HL-60 (cell line): ENCODE results near the gene CNN3.

Experiments
- GABPA ChIP-seq: IDR thresholded peaks from 2 replicates; pipeline ENCODE4 v1.6.1; 2012; ENCODE audit warnings: low read depth
- POLR2AphosphoS5 ChIP-seq: IDR thresholded peaks from 2 replicates; pipeline ENCODE4 v1.6.1; 2012; ENCODE audit warnings: low read depth
- SPI1 ChIP-seq: IDR thresholded peaks from 2 replicates; pipeline ENCODE4 v1.6.1; 2012; ENCODE audit warnings: low read depth, mild to moderate bottlenecking, borderline replicate concordance
- TF ChIP-seq, protein P1 (sequence below): IDR thresholded peaks from one replicate; pipeline ENCODE4 v1.5.1; 2011; ENCODE audit warnings: low read length, control low read depth, inconsistent platforms; ENCODE audit not compliant: insufficient read depth
- TF ChIP-seq, protein P2 (sequence below): IDR thresholded peaks from 2 replicates; pipeline ENCODE4 v1.6.1; 2012; ENCODE audit warnings: low read depth; ENCODE audit not compliant: insufficient replicate concordance

DNA sequence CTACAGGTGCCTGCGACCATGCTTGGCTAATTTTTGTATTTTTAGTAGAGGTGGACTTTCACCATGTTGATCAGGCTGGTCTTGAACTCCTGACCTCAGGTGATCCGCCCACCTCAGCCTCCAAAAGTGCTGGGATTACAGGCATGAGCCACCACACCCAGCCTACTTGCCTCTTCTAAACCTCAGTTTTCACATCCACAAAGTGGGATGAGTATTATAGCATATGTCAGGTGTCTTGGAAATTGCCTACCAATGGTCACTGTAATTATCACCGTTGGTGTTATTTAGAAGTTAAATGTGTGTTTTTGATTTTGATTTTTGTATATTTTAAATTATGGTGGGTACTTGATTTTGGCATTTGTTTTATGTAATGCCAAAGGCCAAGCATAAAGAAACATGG is 70.0 kb downstream of the CNN3 start:
- TF ChIP-seq, protein P1, sequence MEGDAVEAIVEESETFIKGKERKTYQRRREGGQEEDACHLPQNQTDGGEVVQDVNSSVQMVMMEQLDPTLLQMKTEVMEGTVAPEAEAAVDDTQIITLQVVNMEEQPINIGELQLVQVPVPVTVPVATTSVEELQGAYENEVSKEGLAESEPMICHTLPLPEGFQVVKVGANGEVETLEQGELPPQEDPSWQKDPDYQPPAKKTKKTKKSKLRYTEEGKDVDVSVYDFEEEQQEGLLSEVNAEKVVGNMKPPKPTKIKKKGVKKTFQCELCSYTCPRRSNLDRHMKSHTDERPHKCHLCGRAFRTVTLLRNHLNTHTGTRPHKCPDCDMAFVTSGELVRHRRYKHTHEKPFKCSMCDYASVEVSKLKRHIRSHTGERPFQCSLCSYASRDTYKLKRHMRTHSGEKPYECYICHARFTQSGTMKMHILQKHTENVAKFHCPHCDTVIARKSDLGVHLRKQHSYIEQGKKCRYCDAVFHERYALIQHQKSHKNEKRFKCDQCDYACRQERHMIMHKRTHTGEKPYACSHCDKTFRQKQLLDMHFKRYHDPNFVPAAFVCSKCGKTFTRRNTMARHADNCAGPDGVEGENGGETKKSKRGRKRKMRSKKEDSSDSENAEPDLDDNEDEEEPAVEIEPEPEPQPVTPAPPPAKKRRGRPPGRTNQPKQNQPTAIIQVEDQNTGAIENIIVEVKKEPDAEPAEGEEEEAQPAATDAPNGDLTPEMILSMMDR, result no peak
- TF ChIP-seq POLR2AphosphoS5, result no peak
- TF ChIP-seq GABPA, result no peak
- TF ChIP-seq, protein P2, sequence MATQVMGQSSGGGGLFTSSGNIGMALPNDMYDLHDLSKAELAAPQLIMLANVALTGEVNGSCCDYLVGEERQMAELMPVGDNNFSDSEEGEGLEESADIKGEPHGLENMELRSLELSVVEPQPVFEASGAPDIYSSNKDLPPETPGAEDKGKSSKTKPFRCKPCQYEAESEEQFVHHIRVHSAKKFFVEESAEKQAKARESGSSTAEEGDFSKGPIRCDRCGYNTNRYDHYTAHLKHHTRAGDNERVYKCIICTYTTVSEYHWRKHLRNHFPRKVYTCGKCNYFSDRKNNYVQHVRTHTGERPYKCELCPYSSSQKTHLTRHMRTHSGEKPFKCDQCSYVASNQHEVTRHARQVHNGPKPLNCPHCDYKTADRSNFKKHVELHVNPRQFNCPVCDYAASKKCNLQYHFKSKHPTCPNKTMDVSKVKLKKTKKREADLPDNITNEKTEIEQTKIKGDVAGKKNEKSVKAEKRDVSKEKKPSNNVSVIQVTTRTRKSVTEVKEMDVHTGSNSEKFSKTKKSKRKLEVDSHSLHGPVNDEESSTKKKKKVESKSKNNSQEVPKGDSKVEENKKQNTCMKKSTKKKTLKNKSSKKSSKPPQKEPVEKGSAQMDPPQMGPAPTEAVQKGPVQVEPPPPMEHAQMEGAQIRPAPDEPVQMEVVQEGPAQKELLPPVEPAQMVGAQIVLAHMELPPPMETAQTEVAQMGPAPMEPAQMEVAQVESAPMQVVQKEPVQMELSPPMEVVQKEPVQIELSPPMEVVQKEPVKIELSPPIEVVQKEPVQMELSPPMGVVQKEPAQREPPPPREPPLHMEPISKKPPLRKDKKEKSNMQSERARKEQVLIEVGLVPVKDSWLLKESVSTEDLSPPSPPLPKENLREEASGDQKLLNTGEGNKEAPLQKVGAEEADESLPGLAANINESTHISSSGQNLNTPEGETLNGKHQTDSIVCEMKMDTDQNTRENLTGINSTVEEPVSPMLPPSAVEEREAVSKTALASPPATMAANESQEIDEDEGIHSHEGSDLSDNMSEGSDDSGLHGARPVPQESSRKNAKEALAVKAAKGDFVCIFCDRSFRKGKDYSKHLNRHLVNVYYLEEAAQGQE, result no peak
- TF ChIP-seq SPI1, result no peak
